ENCODE measurements around the gene SLC12A8. TPM values are rescaled to one million over a fixed set of nuclear protein-coding genes. Genes with fewer than 3 reads are reported as not detected.

SLC12A8 gene
- total and polyA plus RNA-seq, 2 experiments from 2014 or later: 3.4 to 7.8 TPM

DNA sequence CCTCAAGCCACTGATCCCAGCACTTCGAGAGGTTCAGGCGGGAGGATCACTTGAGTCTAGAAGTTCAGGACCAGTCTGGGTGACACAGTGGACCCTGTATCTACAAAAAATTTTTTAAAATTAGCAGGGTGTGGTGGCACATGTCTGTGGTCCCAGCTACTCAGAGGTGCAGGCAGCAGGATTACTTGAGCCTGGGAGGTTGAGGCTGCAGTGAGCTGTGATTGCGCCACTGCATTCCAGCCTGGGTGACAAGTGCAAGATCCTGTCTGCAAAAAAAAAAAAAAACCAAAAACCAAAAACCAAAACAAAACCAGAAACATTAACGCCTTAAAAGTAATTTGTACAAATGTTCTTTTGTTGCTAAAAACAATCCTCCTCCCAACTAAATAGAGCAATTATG is 27.9 kb upstream of the SLC12A8 start:
- Histone ChIP-seq H3K79me2 (ENCODE audit: insufficient read depth) (0 out of 2 replicates have a peak, but pooled peaks cover 8% of the 10 kb centered on the region), H3K9me3 (ENCODE audit: low read depth) (no peaks in the 10 kb centered on the region), H3K27me3 (replicated peaks; ENCODE audit: insufficient read depth) (no peaks in the 10 kb centered on the region), H3K9me2 (ENCODE audit: insufficient read depth) (no peaks in the 10 kb centered on the region; the same call in 1 of the 2 replicates), H4K20me1 (ENCODE audit: insufficient read depth) (no peaks in the 10 kb centered on the region), H3K27ac (peak overlapping the region; percentile 20), H3K4me2 (ENCODE audit: unreplicated experiment) (peak overlapping the region; percentile 30), H3F3A (ENCODE audit: insufficient read depth) (peaks cover 33% of the 10 kb centered on the region; the same call in 1 of the 2 replicates), H3K4me3 (no peak overlapping the region), H3K9ac (no peak overlapping the region), H3K4me1 (ENCODE audit: insufficient read depth) (peaks cover 29% of the 10 kb centered on the region), H3K36me3 (ENCODE audit: low read depth) (peaks cover 4% of the 10 kb centered on the region; the same call in 1 of the 2 replicates), H2AFZ (no peak overlapping the region)
- in situ Hi-C loops (cut with MboI): no loop called here
- DNase-seq: peak; percentile 49
- TF ChIP-seq EZH2phosphoT487 (IDR thresholded peaks at IDR 0.05; ENCODE audit: insufficient read depth, low read depth) (no peak), EZH2 (IDR thresholded peaks at IDR 0.05; ENCODE audit: insufficient read depth, poor library complexity, severe bottlenecking) (no peak)
- WGBS, 2 experiments (ENCODE audit: low coverage in 1 of 2, low lambda C conversion rate in 2 of 2, missing lambda C conversion rate in 2 of 2): 46 to 49% methylated on average over 4 of the region's 4 CpGs

DNA sequence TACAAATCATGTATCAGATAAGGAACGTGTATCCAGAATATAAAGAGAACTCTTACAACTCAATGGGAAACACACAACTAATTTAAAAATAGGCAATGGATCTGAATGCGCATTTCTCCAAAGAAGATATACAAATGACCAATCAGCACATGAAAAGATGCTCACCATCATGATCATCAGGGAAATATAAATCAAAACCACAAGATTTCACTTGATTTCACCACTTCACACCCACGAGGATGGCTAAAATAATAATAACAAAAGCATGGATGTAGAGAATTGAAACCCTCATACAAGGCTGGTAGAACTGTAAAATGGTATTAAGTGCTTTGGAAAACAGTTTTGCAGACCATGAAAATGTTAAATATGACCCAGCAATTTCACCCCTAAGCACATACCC is 26.7 kb upstream of the SLC12A8 start:
- peaks cover 33% of the 10 kb centered on the region; the same call in 1 of the 2 replicates for H3F3A ChIP-seq (ENCODE audit: insufficient read depth)
- H2AFZ ChIP-seq: no peak overlapping the region
- 0 out of 2 replicates have a peak, but pooled peaks cover 8% of the 10 kb centered on the region for H3K79me2 ChIP-seq (ENCODE audit: insufficient read depth)
- no peak overlapping the region for H3K4me3 ChIP-seq
- H3K9ac ChIP-seq: no peak overlapping the region
- no peaks in the 10 kb centered on the region for H3K9me3 ChIP-seq (ENCODE audit: low read depth)
- H3K36me3 ChIP-seq (ENCODE audit: low read depth): peaks cover 4% of the 10 kb centered on the region; the same call in 1 of the 2 replicates
- no peak overlapping the region for H3K27ac ChIP-seq
- no peak for DNase-seq
- H3K4me2 ChIP-seq (ENCODE audit: unreplicated experiment): no peak overlapping the region
- no peaks in the 10 kb centered on the region; the same call in 1 of the 2 replicates for H3K9me2 ChIP-seq (ENCODE audit: insufficient read depth)
- TF ChIP-seq EZH2phosphoT487 (IDR thresholded peaks at IDR 0.05; ENCODE audit: insufficient read depth, low read depth) (no peak), EZH2 (IDR thresholded peaks at IDR 0.05; ENCODE audit: insufficient read depth, poor library complexity, severe bottlenecking) (no peak)
- in situ Hi-C loops (cut with MboI): no loop called here
- peaks cover 27% of the 10 kb centered on the region for H3K4me1 ChIP-seq (ENCODE audit: insufficient read depth)
- 77 to 80% methylated on average over 3 of the region's 3 CpGs for whole genome bisulfite sequencing, 2 experiments (ENCODE audit: low coverage in 1 of 2, low lambda C conversion rate in 2 of 2, missing lambda C conversion rate in 2 of 2)
- no peaks in the 10 kb centered on the region for H3K27me3 ChIP-seq (replicated peaks; ENCODE audit: insufficient read depth)
- H4K20me1 ChIP-seq (ENCODE audit: insufficient read depth): no peaks in the 10 kb centered on the region

DNA sequence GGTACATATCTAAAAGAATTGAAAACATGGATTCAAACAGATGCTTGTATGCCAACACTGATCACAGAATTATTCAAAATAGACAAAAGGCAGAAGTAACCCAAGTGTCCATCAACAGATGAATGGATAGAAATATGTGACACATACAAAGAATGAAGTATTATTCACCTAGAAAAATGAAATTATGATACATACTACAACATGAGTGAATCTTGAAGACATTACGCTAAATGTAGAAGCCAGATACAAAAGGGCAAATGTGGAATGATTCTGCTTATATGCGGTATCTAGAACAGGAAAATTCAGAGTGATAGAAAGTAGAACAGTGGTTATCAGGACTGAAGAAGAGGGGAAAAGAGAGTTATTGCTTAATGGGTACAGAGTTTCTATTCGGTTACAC is 26.2 kb upstream of the SLC12A8 start:
- Histone ChIP-seq H3K9ac (no peak overlapping the region), H3K9me3 (ENCODE audit: low read depth) (no peaks in the 10 kb centered on the region), H3F3A (ENCODE audit: insufficient read depth) (peaks cover 33% of the 10 kb centered on the region; the same call in 1 of the 2 replicates), H3K9me2 (ENCODE audit: insufficient read depth) (no peaks in the 10 kb centered on the region; the same call in 1 of the 2 replicates), H3K4me1 (ENCODE audit: insufficient read depth) (peaks cover 27% of the 10 kb centered on the region), H4K20me1 (ENCODE audit: insufficient read depth) (no peaks in the 10 kb centered on the region), H3K27ac (no peak overlapping the region), H3K27me3 (replicated peaks; ENCODE audit: insufficient read depth) (no peaks in the 10 kb centered on the region), H2AFZ (no peak overlapping the region), H3K4me3 (no peak overlapping the region), H3K36me3 (ENCODE audit: low read depth) (peaks cover 4% of the 10 kb centered on the region), H3K79me2 (ENCODE audit: insufficient read depth) (0 out of 2 replicates have a peak, but pooled peaks cover 8% of the 10 kb centered on the region), H3K4me2 (ENCODE audit: unreplicated experiment) (no peak overlapping the region)
- WGBS, 2 experiments (ENCODE audit: low coverage in 1 of 2, low lambda C conversion rate in 2 of 2, missing lambda C conversion rate in 2 of 2): 97 to 98% methylated on average over 3 of the region's 3 CpGs
- in situ Hi-C loops (cut with MboI): no loop called here
- no peak for TF ChIP-seq EZH2 (IDR thresholded peaks at IDR 0.05; ENCODE audit: insufficient read depth, poor library complexity, severe bottlenecking)
- DNase-seq: no peak

DNA sequence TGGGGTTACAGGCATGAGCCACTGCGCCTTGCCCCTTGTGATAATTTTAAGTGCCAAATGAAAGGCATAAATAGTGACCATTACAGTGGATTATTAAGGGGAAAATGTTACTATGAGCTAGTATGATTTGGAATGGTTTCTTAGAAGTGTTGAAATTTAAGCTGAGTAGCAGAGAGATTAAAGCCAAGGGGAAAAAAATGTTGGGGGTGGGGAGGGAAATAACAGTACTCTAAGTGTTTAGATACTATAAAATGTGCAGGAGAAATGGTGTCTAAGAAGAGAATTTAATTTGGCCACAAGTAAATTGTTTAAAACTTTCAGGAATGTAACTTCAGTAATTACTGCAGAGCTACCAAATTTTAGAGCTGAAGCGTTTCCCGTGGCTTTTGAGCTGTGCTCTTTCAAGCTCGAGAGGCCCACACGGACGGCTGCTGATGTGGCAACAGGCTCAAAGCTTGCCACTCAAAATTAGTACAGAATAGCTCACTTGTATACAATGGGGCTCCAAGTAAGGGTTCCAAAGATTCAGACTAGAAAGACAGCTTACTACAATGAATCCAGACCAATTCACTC is 23.9 kb upstream of the SLC12A8 start:
- Histone ChIP-seq H3K27ac (peak overlapping the region; percentile 16; the same call in 1 of the 2 replicates), H3F3A (ENCODE audit: insufficient read depth) (peaks cover 40% of the 10 kb centered on the region), H3K4me2 (ENCODE audit: unreplicated experiment) (no peak overlapping the region), H3K27me3 (replicated peaks; ENCODE audit: insufficient read depth) (no peaks in the 10 kb centered on the region), H3K79me2 (ENCODE audit: insufficient read depth) (0 out of 2 replicates have a peak, but pooled peaks cover 4% of the 10 kb centered on the region), H3K4me3 (no peak overlapping the region), H3K9ac (no peak overlapping the region), H3K9me3 (ENCODE audit: low read depth) (no peaks in the 10 kb centered on the region), H3K36me3 (ENCODE audit: low read depth) (peaks cover 10% of the 10 kb centered on the region), H3K9me2 (ENCODE audit: insufficient read depth) (no peaks in the 10 kb centered on the region; the same call in 1 of the 2 replicates), H3K4me1 (ENCODE audit: insufficient read depth) (peaks cover 29% of the 10 kb centered on the region), H2AFZ (no peak overlapping the region), H4K20me1 (ENCODE audit: insufficient read depth) (no peaks in the 10 kb centered on the region; the same call in 1 of the 2 replicates)
- 60 to 64% methylated on average over 6 of the region's 6 CpGs for WGBS, 2 experiments (ENCODE audit: low coverage in 1 of 2, low lambda C conversion rate in 2 of 2, missing lambda C conversion rate in 2 of 2)
- in situ Hi-C loops (cut with MboI): no loop called here
- TF ChIP-seq EZH2 (IDR thresholded peaks at IDR 0.05; ENCODE audit: insufficient read depth, poor library complexity, severe bottlenecking) (no peak), EZH2phosphoT487 (IDR thresholded peaks at IDR 0.05; ENCODE audit: insufficient read depth, low read depth) (no peak)
- peak; percentile 25 for DNase-seq

All from GM23248 (cell line).